AG04450 (cell line): ENCODE results near the gene HNRNPA1. TPM values are rescaled to one million over a fixed set of nuclear protein-coding genes. Genes with fewer than 3 reads are reported as not detected.

Experiments used
- CTCF ChIA-PET: fragments of 300-600, 350-600 bp; formaldehyde crosslinking; extraction: SDS; loops from one replicate; lab custom pipeline; 2022; ENCODE audit warnings: antibody characterized with exemption, inconsistent platforms; lab: Charles Lee
- POLR2A ChIA-PET: fragments of 350-600 bp; formaldehyde crosslinking; extraction: SDS; loops from one replicate; lab custom pipeline; 2021; ENCODE audit warnings: antibody characterized with exemption, inconsistent platforms; lab: Yijun Ruan, JAX
- DNase-seq: peaks from one replicate; pipeline ENCODE4 v3.0.0-alpha.2; 2011; ENCODE audit warnings: low read depth, low spot score
- H3K27ac ChIP-seq: one replicate; pipeline ENCODE4 v1.5.1; 2012; ENCODE audit warnings: low read depth, low read length, control low read depth
- H3K27me3 ChIP-seq: one replicate; pipeline ENCODE4 v1.6.0; 2012; ENCODE audit warnings: low read length; ENCODE audit not compliant: control insufficient read depth, insufficient read depth
- H3K4me3 ChIP-seq: 2 replicates; pipeline ENCODE4 v1.5.1; 2011; ENCODE audit warnings: mild to moderate bottlenecking, low read depth, low read length, control low read depth
- H3K9me3 ChIP-seq: 2 replicates; pipeline ENCODE4 v1.5.1; 2012; ENCODE audit warnings: low read length; ENCODE audit not compliant: control insufficient read depth, insufficient read depth
- CTCF ChIP-seq: IDR thresholded peaks from 2 replicates; pipeline ENCODE4 v1.5.1; 2011; ENCODE audit warnings: low read depth, low read length, control low read depth, inconsistent platforms
- polyA plus RNA-seq: library from polyadenylated mRNA; depleted of rRNA; stranded (reverse); fragments of >200 nt; gene quantifications from 2 replicates; pipeline ENCODE4 v1.2.3, GENCODE V29; 2011

The HNRNPA1 gene
- polyA plus RNA-seq, 1 experiment: 845 TPM

DNA sequence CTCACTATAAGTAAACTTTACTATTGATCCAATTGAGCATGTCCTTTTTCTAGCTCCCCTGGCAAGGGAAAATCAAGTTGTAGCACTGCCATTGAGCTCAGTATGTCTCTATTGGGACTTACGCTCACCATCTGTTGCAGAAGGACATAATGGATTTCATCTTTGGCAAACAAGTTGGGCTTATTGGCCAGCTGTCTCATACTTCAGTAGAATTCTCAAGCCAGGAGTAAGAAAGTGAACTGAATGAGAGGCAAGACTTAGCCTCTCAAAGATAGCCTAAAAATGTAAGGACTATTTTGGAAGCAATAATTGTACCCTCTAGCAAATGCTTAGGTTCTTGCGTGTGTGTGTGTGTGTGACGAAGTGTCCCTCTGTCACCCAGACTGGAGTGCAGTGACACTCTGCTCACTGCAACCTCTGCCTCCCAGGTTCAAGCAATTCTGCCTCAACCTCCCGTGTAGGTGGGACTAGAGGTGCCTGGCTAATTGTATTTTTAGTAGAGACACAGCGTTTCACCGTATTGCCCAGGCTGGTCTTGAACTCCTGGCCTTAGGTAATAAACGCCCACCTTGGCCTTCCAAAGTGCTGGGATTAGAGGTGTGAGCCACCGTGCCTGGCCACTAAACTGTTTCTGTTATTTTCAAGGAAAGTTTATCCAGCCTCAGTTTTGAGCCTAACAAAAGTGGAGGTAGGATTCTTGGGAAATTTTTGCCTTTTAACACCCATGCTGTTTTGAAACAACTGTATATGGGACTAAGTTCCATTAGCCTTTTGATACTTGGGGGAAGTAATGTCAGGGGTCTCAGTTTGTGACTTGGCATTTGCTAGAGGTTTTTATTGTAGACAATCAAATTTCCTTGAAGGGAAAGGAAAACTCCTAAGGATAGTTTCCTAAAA lies 7.0 kb downstream of the HNRNPA1 start:
- ChIA-PET POLR2A (interaction anchor here (0.5 to 2.3 kb wide), 11 partner anchors 8 to 1727 kb away, joined by 3 to 12 read pairs (median 6); partner anchors contain the start of genes CBX5, COPZ1 and HNRNPA1), CTCF (interaction anchor here (0.6 to 4.1 kb wide), 7 partner anchors 37 to 94 kb away, joined by 3 to 37 read pairs (median 9); partner anchors contain the start of gene COPZ1)
- no peak for DNase-seq
- Histone ChIP-seq H3K27me3 (no peaks in the 10 kb centered on the region), H3K27ac (no peak overlapping the region), H3K9me3 (no peaks in the 10 kb centered on the region), H3K4me3 (no peak overlapping the region)
- TF ChIP-seq CTCF: no peak

- no peak for DNase-seq
- TF ChIP-seq CTCF: no peak
- POLR2A ChIA-PET: interaction anchor here (0.6 to 3.0 kb wide), 3 partner anchors 9 to 76 kb away, joined by 3 to 9 read pairs (median 4); partner anchors contain the start of gene NFE2
Observed at GRCh38 chr12:54292083-54292930, 11.8 kb downstream of the HNRNPA1 start.

GRCh38 chr12:54292931-54293241 lies 12.4 kb downstream of the HNRNPA1 start:
- peaks cover 5% of the 10 kb centered on the region for H3K27me3 ChIP-seq
- POLR2A ChIA-PET: interaction anchor here (0.6 kb wide), 2 partner anchors 9 to 76 kb away, joined by 3 to 4 read pairs; no protein-coding TSS in a partner anchor
- no peak for DNase-seq
- CTCF ChIA-PET: interaction anchor here (1.0 to 6.3 kb wide), 15 partner anchors 9 to 111 kb away, joined by 3 to 77 read pairs (median 6); partner anchors contain the start of gene COPZ1
- H3K4me3 ChIP-seq: no peak overlapping the region
- no peaks in the 10 kb centered on the region for H3K9me3 ChIP-seq
- no peak overlapping the region for H3K27ac ChIP-seq
- no peak for TF ChIP-seq CTCF

More at GRCh38 chr12:54292083-54292930, 11.8 kb downstream of the HNRNPA1 start:
- no peaks in the 10 kb centered on the region for H3K9me3 ChIP-seq
- CTCF ChIA-PET: interaction anchor here (0.5 to 6.3 kb wide), 9 partner anchors 18 to 87 kb away, joined by 3 to 77 read pairs (median 6); partner anchors contain the start of gene COPZ1
- peaks cover 5% of the 10 kb centered on the region for H3K27me3 ChIP-seq
- no peak overlapping the region for H3K4me3 ChIP-seq
- no peak overlapping the region for H3K27ac ChIP-seq

DNA sequence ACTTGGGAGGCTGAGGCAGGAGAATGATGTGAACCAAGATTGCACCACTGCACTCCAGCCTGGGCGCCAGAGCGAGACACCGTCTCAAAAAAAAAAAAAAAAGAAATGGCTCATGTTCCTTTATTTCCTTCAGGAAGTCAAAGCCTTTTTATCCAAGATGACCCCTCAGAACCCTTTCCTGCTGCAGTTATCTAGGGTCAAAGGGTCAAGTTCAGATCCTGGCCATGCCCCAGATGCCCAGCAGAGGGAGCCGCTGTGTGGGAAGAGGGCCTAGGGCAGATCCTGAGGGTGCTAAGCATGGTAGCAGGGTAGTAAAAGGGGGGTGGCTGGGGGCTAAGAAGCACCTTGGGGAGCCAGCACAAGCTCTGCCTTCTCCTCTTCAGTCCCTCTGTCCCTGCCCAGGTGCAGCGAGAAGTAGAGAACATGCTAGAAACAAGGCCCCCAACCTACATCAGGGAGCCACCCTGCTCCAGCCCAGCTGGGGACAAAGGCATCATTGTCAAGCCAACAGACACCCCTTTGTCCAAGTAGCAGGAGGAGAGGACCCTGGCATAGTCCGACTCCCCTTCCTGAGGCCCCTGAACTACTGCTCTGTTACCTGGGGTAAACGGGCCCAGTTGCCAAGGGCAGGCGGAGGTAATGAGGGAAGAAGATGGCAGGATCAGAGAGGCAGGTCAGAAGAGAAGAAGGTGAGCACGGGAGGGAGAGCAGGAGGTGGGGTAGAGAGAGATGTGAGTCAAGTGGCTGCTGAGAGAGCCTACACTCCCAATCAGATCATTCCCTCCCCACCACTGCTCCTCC lies 13.8 kb downstream of the HNRNPA1 start:
- DNase-seq: no peak
- ChIA-PET CTCF (interaction anchor here (0.7 to 6.3 kb wide), 18 partner anchors 8 to 110 kb away, joined by 3 to 77 read pairs (median 6); partner anchors contain the start of genes CBX5, COPZ1 and HNRNPA1), POLR2A (interaction anchor here (0.5 kb wide), 1 partner anchor 33 kb away, joined by 5 read pairs; no protein-coding TSS in a partner anchor)
- Histone ChIP-seq H3K4me3 (no peak overlapping the region), H3K27ac (no peak overlapping the region), H3K27me3 (peaks cover 13% of the 10 kb centered on the region), H3K9me3 (no peaks in the 10 kb centered on the region)
- peak; percentile 82 for TF ChIP-seq CTCF
